HG03097 (cell line): ENCODE results near the gene ASTN2.

ENCODE experiments used
- ATAC-seq: cut with Tn5 transposase; IDR thresholded peaks from one replicate; pipeline ENCODE4 v1.9.1; 2021; ENCODE audit not compliant: unreplicated experiment, low FRiP score

ASTN2 gene

GRCh38 chr9:116423149-116423548 lies 991.7 kb downstream of the ASTN2 start:
- ATAC-seq, result no peak

DNA sequence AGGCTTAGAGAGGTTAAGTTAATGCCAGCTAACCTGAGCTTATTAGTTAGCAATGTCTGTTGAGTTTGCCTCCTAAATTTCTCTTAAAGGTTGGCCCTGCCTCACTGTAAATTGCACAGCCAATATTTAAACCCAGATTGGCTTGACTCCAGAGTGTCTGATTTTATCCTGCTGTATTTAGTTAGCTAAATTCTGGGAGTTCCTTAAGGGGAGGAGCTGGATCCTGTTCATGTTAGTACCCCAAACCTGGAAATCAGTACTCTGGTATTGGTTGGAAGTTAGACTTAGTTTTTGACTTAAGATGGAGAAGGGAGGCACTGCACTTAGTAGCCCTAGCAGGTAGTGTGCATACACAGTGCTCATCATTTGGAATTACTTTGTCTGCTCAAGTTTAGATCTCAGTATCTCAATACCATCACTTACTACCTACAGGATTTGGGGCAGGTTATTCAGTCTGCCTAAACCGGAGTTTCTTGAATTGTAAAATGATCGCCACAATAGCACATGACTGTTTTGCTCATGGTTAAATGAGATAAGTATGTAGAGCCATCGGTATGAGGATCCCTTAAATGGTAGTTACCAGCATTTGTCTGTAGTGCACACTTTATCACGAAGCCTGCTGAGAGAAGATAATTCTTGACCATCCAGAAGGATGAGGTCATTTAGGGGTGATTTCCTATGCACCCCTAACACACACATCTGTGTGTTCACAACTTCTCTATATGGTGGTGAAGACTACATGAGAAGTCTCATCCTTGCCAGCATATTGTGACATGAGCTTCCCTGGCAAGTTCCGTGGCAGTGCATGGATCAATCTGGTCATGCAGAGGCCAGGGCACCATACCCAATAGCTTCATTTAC lies 992.5 kb downstream of the ASTN2 start:
- ATAC-seq, result no peak

DNA sequence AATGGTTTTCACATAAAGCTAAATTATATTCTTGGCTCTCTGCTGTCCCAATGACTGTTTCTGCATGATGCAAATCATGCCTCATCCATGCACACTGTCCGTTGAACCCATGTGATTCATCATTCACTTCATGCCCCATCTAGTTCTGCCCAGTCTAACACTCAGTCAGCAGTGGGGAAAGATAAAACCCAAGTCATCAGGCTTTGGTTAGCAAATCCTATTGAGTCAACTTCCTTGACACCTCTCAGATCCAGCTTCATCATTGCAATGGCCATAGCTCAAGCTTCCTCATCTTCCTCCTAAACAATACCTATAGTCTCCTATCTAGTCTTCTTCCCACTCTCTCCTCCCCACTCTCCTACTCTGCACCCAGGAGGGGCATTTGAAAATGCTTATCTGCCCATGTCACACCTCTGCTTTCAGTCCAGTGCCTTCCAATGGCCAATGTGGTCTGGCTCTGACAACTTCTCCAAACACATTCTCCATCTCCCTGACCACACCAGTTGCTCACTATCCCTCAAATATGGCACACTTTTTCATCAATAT lies 993.8 kb downstream of the ASTN2 start:
- no peak for ATAC-seq

DNA sequence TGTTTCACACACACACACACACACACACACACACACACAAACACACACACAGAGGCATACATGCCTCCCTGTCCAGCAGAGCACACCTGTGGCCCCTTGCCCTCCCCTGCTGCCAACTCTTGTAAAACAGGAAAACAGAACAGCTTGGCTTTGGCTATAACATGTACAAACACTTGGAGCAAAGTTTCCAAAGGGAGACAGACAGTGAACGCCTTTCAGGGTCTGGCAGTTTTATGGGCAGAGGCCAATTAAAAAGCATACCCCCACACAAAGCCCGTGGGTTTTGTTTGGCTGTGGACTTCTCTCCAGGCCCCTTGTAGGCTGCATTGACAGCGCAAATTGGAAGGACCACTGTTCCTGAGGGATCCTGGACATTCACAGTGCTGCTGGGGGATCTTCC lies 995.7 kb downstream of the ASTN2 start:
- no peak for ATAC-seq

- no peak for ATAC-seq
Measured at GRCh38 chr9:116417464-116417863, 997.4 kb downstream of the ASTN2 start.

DNA sequence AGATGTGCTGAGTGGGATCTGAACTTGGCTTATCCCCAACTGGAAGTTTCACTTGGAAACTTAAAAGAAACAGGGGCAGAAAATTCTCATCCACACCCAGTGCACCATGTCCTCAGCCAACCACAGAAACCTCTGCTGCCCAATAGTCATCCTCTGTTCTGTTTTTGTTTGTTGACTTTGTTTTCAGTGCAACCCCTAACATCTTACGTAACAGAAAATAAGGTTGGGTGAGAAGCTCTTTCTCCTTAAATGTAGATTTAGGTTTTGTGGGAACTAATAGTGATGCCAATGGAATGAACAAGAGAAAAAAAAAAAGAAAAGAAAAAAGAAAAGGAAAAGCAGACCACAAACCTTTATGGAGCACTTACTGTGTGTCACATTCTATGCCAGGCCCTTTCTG lies 998.4 kb downstream of the ASTN2 start:
- ATAC-seq, result no peak

- no peak for ATAC-seq
Measured at GRCh38 chr9:116414374-116414773, 1000.5 kb downstream of the ASTN2 start.

GRCh38 chr9:116411506-116411905 lies 1003.4 kb downstream of the ASTN2 start:
- no peak for ATAC-seq

DNA sequence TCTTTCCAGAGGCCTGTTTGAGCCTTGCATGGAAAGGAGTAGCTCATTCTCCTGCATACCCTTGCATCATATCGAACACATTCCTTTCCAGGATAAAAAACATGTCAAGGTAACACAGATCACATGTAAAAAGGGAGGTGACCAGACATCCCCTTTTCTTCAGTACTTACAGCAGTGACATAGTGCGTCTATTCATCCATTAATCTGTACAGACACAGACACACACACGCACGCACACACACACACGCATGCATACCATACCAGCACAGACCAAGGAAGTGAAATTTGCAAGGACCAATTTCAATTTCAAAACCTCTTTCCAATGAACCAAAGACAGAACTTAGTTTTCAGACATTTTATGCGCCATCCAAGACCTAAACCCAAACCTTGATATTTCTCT lies 1005.2 kb downstream of the ASTN2 start:
- ATAC-seq, result no peak

DNA sequence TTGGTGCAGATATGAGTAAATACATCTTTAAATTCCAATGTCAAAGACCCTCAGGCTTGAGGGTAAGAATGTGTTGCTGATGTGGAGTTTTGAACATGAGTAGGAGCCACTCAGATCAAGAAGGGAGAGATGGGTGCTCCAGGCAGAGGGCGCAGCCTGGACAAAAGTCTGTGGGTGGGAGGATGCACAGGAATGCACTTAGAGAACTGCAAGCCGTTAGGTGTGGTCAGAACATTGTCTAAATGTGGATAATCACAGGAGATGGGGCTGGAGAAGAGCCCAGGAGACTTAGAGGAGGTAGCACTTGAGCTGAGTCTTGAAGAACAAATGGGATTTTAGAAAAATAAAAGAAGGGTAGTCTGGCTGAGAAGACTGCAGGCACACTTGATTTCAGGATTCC lies 1005.7 kb downstream of the ASTN2 start:
- no peak for ATAC-seq

GRCh38 chr9:116406469-116406868 lies 1008.4 kb downstream of the ASTN2 start:
- no peak for ATAC-seq

DNA sequence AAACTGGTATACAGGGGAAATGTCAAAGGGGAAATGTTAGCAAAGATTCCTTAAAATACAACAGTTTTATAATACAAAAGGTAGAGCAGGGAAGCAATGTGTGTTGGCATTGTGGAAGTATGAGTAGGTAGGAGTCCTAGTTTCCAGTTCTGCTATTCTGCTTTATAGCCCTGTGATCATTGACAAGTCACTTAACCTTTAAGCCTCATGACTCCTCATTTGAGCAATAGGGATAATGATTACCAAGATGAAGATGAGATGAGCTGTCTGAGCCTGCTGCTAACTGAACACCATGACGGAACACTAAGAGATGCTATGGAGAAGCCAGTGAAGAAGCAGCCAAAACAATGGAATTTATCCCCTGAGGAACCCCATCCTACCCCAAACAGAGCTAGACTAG lies 1009.5 kb downstream of the ASTN2 start:
- no peak for ATAC-seq

GRCh38 chr9:116404228-116404627 lies 1010.6 kb downstream of the ASTN2 start:
- ATAC-seq, result no peak

- ATAC-seq, result no peak
Measured at GRCh38 chr9:116403171-116403570, 1011.7 kb downstream of the ASTN2 start.

DNA sequence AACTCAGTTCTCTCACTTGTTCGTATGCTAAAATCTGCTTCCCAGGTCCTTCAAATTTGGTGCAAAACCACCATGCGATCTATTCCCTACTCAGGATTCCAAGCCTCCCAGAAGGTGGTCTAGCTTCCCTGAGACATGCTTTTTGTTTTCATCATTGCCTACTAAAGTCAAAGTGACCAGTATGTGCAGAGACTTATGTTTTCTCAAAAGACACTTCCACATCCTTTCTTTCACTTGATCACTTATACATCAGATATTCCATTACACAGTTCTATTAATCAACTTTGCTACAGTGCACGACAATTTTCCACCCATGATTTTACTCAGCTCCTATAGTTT lies 1019.2 kb downstream of the ASTN2 start:
- ATAC-seq, result no peak

GRCh38 chr9:116394894-116395698 lies 1019.8 kb downstream of the ASTN2 start:
- ATAC-seq, result no peak

GRCh38 chr9:116394070-116394469 lies 1020.8 kb downstream of the ASTN2 start:
- ATAC-seq, result no peak

- no peak for ATAC-seq
Measured at GRCh38 chr9:116393198-116393597, 1021.7 kb downstream of the ASTN2 start.

- no peak for ATAC-seq
Measured at GRCh38 chr9:116391306-116391900, 1023.5 kb downstream of the ASTN2 start.

GRCh38 chr9:116390303-116391228 lies 1024.3 kb downstream of the ASTN2 start:
- ATAC-seq, result peak; percentile 57
